GM18907 (cell line): Measurements from ENCODE around the gene SRRM3.
"Not testable (repeated sequence)": the region's sequence is repeated elsewhere in the genome, so short reads cannot be mapped to it uniquely, and the experiment has no call there.

Experiments
- ATAC-seq: cut with Tn5 transposase; IDR thresholded peaks from one replicate; pipeline ENCODE4 v1.9.1; 2021; ENCODE audit warnings: mild to moderate bottlenecking, moderate library complexity; ENCODE audit not compliant: unreplicated experiment

The SRRM3 gene

GRCh38 chr7:76261329-76261728 is 59.6 kb downstream of the SRRM3 start:
- ATAC-seq, result no peak

GRCh38 chr7:76261931-76262330 is 60.2 kb downstream of the SRRM3 start:
- ATAC-seq, result no peak

DNA sequence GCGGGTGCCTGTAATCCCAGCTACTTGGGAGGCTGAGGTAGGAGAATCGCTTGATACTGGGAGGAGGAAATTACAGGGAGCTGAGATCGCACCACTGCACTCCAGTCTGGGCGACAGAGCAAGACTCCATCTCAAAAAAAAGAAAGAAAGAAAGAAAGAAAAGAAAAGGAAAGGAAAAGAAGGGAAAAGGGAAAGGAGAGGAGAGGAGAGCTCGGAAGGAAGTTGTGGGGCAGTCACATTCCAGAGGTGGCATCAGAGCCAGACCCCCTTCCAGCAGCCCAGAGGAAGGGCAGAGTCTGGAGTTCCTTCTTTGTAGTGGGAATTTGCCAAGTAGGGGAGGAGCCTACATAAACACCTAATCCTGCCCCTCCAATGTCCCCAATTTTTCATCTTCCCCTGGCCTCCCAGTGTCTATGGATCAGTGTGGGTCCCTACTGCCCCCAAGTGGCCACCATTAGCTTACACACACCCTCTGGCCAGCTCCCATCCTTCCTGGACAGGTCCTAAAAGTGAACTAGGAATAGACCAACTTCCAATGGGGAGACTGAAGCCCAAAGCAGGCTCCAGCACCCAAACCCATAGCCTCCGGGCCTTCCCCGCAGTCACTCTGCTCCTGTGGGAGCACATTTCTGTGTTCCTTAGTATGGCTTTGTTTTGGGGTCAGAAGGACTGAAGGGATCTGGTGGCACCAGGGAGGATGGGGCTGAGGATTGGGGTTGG is 61.1 kb downstream of the SRRM3 start:
- ATAC-seq, result peak; percentile 57

DNA sequence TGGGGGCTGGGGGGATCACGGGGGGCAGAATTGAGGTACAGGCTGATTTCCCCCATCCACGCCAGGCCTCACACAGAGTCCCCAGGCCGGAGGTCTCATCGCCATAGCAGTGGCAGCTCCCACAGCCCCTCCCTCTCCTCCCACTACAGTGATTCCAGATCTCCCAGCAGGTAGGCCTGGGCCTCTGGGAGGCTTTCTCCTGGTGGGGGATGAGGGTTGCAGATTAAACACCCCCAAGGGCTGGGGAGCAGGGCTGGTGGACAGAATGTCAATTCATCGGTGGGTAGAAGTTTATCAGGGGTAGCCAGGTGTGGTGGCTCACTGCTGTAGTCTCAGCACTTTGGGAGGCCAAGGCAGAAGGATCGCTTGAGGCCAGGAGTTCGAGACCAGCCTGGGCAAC is 63.6 kb downstream of the SRRM3 start:
- no peak for ATAC-seq

GRCh38 chr7:76267107-76267893 is 65.6 kb downstream of the SRRM3 start:
- ATAC-seq, result no peak

GRCh38 chr7:76267894-76268183 is 66.1 kb downstream of the SRRM3 start:
- no peak for ATAC-seq

DNA sequence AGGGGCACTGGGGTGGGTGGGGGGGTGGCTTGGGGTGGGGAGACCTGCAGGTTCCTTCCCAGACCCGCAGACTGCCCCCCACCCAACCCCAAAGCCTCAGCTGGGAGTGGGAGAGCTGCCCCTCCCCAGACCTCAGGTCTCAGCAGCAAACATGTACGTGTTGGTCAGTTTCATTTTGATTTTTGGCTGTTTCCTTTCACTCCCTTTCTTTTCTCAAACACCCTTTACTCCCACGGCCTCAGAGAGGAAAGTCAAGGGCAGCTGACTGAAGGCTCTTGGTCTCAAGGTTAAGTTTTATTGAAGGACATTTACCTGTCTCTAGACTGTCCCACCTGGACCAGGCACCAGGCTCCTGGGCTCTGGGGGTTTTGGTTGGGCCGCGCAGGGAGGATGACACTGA is 66.7 kb downstream of the SRRM3 start:
- no peak for ATAC-seq

DNA sequence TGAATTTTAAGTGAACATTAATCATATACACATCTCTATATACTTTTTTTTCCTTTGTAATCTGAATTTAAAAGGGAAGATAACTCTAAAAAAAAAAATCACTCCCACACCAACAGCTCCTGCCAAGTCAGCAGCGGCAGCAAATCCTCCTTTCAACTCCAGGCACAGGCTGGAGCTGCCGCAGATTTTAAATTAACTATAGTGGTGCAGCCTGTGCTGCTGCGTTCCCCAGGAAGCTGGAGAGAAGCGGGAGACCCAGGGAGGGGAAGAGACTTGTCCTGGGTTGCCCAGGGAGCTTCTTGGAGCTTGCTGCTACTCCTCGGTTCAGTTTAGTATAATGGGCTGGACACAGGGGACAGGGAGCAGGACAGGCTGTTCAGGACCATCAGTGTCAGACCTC is 68.2 kb downstream of the SRRM3 start:
- ATAC-seq, result no peak

DNA sequence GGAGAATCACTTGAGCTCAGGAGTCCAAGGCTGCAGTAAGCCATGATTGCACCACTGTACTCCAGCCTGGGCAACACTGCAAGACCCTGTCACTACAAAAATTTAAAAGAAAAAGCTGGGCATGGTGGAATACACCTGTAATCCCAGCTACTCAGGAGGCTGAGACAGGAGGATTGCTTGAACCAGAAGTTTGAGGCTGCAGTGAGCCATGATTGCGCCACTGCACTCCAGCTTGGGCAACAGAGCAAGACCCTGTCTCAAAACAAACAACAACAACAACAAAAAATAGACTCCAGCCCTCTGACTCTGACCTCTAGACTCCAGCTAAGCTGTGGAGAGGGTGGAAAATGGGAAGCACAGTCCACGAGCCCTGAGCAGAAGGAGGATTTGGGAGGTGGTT is 69.7 kb downstream of the SRRM3 start:
- not testable (repeated sequence) for ATAC-seq

GRCh38 chr7:76272142-76272541 is 70.4 kb downstream of the SRRM3 start:
- no peak for ATAC-seq

GRCh38 chr7:76272851-76273497 is 71.3 kb downstream of the SRRM3 start:
- no peak for ATAC-seq

DNA sequence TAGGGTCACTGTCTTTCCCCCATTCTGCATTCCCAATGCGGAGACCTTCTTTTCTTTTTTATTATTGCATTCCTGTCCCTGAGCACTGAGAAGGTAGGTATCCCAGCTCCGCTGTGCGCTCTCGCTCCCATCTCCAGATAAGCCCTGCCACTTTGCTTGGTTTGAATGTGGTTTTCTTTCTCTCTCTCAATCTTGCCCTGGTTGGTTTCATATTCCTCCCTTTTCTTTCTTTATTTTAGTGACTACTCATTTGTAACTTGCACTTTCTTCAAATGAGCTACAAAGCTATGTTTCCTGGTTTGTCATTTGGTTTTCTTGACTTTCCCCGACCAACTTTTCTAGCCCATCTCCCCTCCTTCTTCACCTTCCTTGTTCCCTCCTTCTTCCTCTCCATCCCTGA is 71.8 kb downstream of the SRRM3 start:
- no peak for ATAC-seq

DNA sequence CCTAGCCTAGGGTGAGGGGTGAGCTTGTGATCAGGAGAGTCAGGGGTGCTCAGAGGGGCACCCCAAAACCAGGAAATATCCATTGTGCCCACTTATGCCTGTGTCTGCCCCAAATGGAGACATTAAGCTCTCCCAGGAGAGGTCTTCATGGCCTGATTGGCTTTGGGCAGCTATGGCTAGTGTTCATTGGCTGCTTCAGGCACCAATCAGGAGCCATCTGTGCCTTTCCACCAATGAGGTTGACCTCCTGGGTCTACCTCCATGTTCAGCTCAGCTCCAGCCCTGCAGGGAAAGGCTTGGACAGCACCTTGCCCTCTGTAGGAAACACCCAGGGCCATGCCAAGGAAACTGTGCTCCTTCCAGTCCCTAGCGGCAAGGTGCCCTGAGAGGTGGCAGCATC is 76.8 kb downstream of the SRRM3 start:
- ATAC-seq, result no peak

- ATAC-seq, result no peak
These were observed 78.7 kb downstream of the SRRM3 start for GRCh38 chr7:76280408-76280807.

DNA sequence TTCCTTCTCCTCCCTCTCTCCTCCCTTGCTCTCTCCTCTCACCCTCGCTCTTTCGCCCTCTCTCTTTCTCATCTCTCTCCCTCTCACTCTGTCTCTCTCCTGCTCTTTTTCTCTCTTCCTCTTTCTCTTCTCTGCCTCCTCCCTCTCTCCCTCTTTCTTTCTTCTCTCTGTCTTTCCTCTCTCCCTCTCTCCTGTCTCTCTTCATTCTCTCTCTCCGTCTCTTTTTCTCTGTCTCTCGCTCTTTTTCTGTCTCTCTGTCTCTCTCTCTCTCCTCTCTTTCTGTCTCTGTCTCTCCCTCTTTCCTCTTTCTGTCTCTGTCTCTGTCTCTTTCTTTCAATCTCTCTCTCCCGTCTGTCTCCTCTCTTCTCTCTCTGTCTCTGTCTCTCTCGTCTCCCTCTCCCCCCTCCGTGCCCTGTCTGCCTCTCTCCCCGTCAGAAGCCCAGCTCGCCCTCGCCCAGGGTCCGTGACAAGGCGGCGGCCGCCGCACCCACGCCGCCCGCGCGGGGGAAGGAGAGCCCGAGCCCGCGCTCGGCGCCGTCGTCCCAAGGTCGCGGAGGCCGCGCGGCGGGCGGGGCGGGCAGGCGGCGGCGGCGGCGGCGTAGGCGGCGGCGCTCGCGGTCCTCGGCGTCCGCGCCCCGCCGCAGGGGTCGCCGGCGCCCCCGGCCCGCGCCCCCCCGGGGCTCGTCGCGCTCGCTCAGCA is 79.5 kb downstream of the SRRM3 start:
- no peak for ATAC-seq

DNA sequence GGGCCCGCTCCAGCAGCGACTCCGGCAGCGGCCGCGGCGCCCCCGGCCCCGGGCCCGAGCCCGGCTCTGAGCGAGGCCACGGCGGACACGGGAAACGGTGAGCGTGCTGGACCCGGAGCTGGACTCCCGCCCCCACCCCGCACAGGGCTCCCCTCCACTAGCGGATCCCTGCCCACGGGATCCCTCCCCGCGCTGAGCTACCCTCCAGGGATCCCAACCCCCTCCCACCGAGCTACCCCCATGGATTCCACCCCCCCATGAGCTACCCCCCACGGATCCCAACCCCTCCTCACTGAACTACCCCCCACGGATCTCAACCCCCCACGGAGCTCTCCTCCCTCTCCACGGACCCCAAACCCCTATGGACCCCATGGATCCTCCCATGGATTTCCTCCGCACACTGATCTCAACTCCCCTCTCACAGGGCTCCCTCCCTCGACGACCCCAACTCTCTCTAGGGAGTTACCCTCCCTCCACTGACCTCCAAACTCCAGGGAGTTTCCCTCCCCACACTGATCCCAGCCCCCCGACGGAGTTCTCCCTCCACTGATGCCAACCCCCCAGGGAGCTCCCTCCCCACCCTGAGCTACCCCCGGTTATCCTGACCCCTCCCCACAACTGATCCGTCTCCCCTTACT is 80.1 kb downstream of the SRRM3 start:
- no peak for ATAC-seq

DNA sequence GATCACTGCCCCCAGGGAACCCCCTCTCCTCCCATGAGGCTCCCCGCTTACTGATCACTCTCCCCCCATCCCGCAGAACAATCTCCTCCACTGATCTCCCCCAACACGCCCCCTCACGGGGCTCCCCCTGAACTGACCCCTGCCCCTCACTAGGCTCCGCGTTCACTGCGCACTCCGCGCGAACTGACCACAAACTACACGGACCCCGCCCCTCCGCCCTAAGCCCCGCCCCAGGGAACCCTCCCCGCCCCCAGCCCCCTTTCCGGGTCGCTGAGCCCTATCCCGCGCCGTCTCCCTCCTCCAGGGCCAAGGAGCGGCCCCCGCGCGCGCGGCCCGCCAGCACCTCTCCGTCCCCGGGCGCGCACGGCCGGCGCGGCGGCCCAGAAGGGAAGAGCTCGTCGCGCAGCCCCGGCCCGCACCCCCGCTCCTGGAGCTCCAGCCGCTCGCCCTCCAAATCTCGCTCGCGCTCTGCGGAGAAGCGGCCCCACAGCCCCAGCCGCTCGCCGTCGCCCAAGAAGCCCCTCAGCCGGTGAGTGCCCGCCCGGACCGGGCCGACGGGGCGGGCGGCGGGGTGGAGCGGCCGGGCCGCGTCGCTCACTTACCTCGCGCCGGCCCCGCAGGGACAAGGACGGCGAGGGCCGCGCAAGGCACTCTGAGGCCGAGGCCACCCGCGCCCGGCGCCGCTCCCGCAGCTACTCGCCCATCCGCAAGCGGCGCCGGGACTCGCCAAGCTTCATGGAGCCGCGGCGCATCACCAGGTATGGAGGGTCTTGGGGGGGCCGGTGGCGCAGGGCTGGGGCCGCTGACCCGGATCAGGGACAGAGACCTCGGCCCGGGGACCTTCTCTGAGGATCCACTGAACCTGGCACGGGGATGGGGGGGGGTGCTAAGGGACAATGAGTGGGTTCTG is 80.9 kb downstream of the SRRM3 start:
- ATAC-seq, result no peak

DNA sequence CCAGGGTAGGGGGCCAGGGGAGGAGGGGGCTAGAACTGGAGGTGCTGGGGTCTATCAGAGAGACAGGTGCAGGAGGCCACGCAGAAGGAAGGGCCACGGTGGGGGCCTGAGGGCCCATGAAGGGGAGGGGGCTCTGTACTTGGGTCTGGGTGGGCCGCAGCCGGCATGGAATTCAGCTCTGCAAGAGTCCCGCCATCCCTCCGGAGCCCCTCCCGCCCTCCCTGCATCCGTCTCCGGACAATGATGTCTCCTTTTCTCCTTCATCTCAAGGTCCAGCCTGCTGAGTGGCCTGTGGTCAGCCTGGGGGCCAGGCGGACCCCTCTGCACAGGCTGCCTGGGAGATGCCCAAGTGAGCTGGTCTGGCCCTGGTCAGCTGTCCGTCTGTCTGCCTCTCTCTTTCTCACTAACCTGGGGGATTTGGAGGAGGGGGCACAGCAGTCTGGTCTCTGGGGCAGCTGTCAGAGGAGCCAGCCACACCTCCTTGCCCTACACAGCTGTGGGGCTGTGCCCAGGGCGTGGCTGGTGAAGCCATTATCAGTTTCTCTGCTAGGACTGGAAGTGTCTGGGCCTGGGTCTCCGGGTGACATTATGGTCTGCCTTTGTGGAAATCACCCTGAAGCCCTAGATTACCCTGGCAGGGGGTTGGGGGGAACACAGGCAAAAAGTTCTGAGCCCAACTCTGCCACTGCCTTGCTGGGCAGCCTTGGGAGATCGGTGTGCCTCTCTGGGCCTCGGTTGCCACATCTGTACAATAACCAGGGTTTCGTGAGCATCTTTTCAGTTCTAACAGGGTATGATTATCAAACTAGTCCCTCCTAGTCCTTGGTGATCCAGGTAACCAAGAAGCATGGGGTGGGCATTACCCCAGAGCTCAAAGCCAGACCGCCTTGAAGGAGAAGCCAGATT is 81.8 kb downstream of the SRRM3 start:
- no peak for ATAC-seq
